ENCODE data around the gene TVP23A.

- no peak for TF ChIP-seq CTCF (IDR thresholded peaks at IDR 0.05 in 4 of 5, conservative IDR thresholded peaks at IDR 0.05 in 1 of 5)
- no peak for TF ChIP-seq POLR2A (IDR thresholded peaks at IDR 0.05)
These were observed 65.6 kb downstream of the TVP23A start for GRCh38 chr16:10752843-10753523.

Data from gastrocnemius medialis (tissue), 4 donors.